NCI-H187 treated with DMSO at 0.1 percent for 48 hours (cell line): ENCODE measurements around the gene AMIGO3.
"Not testable (repeated sequence)": the region's sequence is repeated elsewhere in the genome, so short reads cannot be mapped to it uniquely, and the experiment has no call there.

Experiments
- DNase-seq: peaks from one replicate; lab custom pipeline; 2025; lab: John Stamatoyannopoulos, UW

AMIGO3 gene

DNA sequence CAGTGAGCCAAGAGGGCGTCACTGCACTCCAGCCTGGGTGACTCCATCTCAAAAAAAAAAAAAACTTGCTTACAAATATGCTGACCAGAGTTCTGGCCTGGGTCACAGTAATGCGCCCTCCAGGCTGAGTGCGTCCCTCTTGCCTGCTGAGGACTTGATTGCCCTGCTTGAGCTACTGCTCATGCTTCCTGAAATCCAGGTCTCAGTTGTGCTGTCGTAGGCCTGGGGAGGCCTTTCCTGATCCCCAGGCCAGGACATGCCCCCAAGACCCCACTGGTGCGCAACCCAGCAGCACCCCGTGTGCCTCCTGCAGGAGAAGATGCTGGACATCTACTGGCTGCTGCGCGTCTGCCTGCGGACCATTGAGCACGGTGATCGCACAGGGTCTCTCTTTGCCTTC lies 7.3 kb downstream of the AMIGO3 start:
- no peak for DNase-seq

DNA sequence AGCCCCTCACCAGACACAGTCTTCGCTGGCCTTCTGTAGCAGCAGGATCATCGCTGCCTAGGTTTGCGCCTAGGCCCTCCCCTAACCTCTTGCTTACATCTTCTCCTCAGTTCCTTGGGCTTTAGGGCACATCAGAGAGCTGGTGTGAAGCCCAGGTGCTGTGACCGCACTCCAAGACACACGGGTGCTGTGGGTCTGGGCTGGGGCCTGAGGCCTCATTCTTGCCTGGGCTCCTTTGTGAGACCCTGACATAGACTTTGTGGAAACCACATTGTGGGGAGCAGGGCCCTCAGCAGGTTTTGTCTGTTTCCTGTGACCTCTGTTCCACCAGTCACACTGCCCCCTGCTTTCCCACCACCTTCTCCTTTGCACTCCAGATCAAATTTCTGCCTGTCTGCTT lies 8.0 kb downstream of the AMIGO3 start:
- DNase-seq, result no peak

GRCh38 chr3:49709852-49710251 lies 9.6 kb downstream of the AMIGO3 start:
- no peak for DNase-seq

GRCh38 chr3:49707113-49707480 lies 12.4 kb downstream of the AMIGO3 start:
- DNase-seq, result no peak

DNA sequence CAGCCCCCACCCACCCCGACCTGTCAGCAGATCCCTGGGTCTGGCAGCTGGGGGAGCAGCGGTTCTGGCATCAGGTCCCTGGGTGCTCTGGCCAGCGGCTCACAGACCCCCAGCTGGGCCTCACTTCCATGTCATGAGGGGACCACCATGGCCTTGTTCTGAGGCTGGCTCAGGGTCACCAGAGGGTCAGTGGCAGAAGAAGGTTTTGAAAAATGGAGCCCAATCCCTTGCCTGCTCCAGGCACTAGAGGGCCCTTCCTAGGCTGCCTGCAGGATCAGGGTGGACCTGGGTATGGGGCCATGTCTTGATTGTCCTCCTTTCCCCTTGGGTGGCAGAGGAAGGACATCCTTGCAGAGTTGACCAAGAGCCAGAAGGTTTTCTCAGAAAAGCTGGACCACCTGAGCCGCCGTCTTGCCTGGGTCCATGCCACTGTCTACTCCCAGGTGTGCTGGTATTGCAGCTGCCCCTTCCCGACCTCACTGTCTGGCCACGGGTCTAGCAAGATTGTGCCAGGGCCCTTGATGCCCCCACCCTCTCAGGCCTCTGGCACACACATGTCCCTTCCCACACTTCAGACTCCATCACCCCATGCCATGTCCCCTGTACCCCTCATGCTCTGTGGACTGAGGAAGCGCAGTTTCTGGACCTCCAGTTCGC lies 12.9 kb downstream of the AMIGO3 start:
- no peak for DNase-seq

DNA sequence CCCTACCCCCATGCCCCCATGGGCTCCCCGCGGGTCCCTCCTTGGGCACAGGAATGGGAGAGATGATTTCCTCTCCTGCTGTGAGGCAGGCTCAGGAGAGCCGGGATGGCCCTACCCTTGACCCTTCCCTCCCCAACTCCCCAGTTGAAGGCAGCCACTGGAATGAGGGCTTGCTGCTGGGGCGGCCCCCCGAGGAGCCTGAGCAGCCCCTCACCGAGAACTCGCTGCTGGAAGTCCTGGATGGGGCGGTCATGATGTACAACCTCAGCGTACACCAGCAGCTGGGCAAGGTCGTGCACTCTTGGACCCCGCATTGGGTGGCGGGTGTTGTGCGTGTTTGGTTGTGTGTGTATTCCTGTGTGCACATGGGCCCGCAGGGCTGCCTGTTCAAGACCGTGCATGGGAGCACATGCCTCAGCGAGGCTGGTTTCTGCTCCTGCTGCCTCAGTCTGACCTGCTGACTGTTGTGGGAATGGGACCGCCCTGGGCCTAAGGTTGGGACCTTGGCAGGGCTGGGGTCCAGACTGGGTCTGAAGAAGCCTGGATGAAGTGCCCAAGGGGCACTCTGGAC lies 14.0 kb downstream of the AMIGO3 start:
- DNase-seq, result no peak

GRCh38 chr3:49704629-49705028 lies 14.9 kb downstream of the AMIGO3 start:
- DNase-seq, result no peak

- DNase-seq, result no peak
Observed at GRCh38 chr3:49703956-49704355, 15.5 kb downstream of the AMIGO3 start.

GRCh38 chr3:49703443-49703927 lies 16.0 kb downstream of the AMIGO3 start:
- DNase-seq, result no peak

DNA sequence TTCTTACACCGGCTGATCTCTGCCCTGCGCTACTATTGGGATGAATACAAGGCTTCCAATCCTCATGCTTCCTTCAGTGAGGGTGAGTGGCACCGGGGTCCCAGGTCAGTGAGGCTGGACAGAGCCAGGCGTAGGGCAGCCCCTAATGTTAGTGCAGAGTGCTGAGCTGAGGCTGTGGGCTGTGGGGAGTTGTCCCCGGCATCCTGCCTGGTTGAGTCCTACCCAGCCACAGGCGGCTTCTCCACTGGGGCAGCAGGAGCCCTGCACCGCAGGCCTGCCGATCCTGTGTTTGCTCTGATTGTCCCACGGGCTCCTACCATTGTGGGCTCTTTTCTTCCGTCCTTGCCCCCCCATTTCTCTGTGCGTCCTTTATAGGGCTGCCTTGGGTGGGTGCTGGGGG lies 16.8 kb downstream of the AMIGO3 start:
- DNase-seq, result no peak

GRCh38 chr3:49701388-49702077 lies 18.0 kb downstream of the AMIGO3 start:
- DNase-seq, result no peak

DNA sequence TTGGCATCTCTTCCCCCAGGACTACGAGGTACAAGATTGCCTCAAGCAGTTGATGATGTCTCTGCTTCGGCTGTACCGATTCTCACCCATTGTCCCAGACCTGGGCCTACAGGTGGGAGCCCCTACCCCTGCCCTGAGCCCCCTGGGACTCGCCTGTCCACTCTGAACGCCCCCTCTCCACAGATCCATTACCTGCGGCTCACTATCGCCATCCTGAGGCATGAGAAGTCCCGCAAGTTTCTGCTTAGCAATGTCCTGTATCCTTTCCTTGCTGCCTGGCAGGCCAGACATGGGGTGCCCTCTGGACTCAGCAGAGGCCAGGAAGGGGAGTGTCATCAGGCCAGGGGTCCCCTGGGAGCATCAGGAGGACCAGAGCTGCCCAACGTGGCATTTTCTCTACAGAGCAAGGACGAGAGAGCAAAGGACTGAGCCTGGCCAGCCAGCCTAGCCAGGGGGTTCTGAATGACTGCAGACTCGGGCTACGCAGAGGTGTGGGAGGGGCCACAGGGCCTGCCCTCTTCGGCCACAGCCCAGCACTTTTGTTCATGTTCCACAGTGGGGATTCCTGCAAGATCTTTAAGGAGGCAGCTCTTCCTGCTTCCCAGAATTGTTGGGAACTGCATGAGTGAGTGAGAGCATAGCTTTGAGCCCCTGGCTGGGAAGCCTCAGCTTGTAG lies 18.9 kb downstream of the AMIGO3 start:
- no peak for DNase-seq

DNA sequence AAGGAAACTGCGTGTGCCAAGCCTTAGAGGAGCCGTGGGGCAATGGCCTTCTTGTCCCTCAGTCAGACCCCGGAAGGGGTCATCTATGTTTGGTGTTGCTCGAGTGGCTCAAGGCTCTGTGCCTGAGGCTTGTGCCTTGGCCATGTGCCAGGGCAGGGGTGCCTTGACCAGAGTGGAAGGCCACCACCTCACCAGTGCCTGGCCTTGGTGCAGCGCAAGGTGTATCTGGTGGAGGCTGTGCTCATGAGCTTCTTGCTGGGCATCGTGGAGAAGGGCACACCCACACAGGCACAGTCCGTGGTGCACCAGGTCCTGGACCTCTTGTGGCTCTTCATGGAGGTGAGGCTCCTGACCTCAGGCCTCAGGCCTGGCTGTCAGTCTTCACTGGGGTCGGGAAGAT lies 19.5 kb downstream of the AMIGO3 start:
- DNase-seq, result no peak

GRCh38 chr3:49699281-49699979 lies 20.1 kb downstream of the AMIGO3 start:
- no peak for DNase-seq

GRCh38 chr3:49695350-49696015 lies 24.0 kb downstream of the AMIGO3 start:
- not testable (repeated sequence) for DNase-seq

- not testable (repeated sequence) for DNase-seq
Observed at GRCh38 chr3:49694409-49695070, 24.9 kb downstream of the AMIGO3 start.

DNA sequence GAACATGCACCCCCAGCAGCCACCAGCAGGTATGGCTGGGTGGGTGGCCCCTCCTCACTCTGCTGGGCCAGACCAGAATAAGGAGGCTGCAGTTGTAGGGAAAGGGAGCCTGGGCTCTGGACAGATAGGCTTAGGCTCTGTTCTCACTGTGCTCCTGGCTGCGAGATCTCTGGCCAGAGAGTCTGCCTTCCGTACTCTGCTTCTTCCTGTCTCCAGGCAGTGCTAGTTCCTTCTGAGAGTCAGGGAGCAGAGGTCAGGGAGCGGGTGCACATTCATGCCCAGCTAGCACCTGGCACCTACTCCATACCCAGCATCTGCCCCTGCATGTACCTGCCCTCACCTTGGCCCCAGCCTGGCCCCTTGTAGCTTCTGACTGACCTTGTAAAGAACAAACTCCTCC lies 28.0 kb downstream of the AMIGO3 start:
- DNase-seq, result not testable (repeated sequence)

DNA sequence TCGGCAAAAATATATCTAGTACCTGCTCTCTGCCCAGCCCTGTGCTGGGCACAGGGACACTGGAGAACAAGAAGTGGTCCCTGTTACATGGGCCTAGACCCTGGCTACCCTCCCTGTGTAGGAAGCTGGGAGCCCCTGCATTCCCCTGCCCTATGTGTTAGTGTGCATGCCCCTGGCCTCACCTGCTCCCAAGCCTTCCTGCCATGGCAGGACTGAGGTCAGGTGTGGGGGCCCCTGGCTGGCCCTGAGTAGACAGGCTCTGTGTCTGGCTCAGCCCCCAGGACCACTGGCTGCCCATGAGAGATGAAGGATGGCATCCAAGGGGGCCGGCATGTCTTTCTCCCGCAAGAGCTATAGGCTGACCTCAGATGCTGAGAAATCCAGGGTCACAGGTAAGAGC lies 28.6 kb downstream of the AMIGO3 start:
- not testable (repeated sequence) for DNase-seq

DNA sequence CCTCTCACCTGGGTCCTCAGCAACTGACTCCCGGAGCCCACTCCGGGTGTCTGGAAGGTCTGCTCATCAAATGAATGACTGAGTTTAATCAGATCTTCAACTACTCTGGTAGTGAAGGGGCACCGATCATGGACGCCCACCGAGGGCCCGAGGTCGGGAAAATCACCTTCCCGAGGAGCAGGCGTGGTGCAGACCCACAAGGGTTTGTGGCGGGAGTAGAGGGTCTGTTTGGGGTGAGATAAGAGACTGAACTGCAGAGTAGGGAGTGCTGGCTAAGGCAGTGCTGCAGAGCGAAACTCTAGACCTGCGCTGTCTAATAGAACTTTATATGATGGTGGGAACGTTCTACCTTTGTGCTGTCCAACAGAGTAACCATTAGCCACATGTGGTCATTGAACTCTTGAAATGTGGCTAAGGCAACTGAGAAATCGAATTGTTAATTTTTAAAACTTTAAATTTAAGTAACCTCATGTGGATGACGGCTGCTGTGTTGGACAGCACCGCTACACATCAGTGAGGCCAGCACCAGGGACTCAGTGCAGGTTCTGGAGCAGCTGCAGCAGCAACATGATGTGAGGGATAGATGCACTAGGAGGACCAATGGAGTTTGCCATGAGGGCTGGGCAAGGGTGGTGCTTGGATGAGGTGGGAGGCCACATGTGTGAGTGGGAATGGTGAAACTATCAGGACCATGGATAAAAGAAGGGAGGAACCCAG lies 29.4 kb downstream of the AMIGO3 start:
- DNase-seq, result not testable (repeated sequence)
